ENCODE data around the gene SAA1.
"Not testable (repeated sequence)": the region's sequence is repeated elsewhere in the genome, so short reads cannot be mapped to it uniquely, and the experiment has no call there.

The SAA1 gene

DNA sequence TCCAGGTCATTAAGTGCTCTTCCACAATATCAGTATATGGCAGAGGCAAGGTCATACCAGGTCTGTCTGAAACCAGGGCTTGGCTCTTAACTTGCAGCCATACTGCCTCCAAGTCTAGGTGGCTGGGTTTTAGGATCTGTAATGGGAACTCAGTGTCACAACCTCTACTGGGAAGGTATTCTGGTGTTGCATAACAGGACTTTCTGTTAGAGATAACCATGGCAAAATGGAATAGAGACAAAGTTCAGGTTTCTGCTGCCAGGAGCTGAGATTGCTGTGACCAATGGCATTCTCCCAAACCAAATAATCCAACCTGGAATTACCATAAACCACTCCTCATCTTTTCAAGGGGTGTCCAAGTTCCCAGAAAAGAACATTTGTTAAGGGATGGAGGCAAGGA, 6.8 kb upstream of the SAA1 start:
- no peak for DNase-seq (ENCODE audit: low read depth in 2 of 2)

DNA sequence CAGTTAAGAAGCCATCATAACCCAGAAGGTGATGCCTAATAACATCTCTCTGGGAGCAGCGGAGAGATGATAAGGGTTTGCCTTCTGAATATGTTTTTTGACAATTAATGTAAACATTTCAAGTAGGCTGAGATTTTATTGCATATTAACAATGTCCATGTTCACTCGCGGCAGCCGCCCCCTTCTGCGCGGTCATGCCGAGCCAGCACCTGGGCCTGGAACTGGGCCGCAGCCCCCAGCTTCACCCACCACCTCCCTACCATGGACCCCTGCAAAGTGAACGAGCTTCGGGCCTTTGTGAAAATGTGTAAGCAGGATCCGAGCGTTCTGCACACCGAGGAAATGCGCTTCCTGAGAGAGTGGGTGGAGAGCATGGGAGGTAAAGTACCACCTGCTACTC, 4.3 kb upstream of the SAA1 start:
- DNase-seq (ENCODE audit: low read depth in 2 of 2) = no peak

DNA sequence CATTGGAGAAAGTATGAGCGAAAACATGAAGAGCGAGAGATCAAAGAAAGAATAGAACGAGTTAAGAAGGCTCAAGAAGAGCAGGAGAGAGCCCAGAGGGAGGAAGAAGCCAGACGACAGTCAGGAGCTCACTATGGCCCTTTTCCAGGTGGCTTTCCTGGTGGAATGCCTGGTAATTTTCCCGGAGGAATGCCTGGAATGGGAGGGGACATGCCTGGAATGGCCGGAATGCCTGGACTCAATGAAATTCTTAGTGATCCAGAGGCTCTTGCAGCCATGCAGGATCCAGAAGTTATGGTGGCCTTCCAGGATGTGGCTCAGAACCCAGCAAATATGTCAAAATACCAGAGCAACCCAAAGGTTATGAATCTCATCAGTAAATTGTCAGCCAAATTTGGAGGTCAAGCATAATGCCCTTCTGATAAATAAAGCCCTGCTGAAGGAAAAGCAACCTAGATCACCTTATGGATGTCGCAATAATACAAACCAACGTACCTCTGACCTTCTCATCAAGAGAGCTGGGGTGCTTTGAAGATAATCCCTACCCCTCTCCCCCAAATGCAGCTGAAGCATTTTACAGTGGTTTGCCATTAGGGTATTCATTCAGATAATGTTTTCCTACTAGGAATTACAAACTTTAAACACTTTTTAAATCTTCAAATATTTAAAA, 3.2 kb upstream of the SAA1 start:
- not testable (repeated sequence) for DNase-seq (ENCODE audit: low read depth in 2 of 2)

DNA sequence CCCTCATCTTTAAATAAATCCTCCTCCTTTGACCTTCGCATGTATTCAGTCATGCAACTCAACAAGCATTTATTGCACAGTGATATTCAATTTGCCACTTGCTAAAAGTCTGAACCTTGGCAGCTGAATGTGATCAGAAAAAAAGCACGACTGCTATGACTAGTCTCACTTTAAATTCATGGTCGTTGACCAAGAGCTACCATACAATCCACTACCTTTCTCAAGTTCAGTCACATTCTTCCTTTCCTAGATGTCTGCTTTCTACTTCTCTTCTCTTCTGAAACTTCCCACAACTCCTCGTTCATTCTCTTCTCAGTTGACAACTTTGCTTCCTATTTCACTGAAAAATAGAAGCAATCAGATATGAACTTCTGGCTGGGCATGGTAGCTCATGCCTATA, 2.0 kb upstream of the SAA1 start:
- DNase-seq (ENCODE audit: low read depth in 2 of 2) = no peak

DNA sequence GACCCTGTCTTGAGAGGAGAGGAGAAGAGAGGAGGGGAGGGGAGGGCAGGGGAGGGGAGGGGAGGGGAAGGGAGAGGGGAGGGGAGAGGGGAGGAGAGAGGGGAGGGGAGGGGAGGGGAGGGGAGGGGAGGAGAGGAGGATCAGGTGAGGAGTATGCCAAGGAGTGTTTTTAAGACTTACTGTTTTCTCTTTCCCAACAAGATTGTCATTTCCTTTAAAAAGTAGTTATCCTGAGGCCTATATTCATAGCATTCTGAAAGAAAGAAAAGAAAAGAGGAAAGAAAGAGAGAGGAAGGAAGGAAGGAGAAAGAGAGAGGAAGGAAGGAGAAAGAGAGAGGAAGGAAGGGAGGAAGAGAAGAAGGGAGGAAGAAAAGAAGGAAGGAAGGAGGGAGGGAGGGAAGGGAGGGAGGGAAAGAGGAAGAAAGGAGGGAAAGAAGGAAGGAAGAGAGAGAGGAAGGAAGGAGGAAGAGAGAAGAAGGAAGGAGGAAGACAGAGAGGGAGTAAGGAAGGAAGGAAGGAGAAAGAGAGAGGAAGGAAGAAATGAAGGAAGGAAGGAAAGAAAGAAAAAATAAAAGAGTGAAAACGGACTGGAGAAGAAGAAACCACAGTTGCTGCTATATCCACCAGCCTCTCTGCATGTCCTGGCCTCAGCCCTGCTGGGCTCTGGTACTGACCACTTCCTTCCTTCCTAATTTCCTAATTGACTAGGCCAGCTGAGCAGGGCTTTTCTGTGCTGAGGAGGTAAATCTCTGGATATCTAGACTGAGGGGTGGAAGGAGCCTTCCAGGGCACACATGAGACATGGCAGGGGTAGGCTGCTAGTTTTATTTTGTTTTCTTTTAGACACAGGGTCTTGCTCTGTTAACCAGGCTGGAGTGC, 1.1 kb upstream of the SAA1 start:
- no peak for DNase-seq (ENCODE audit: low read depth in 2 of 2)

DNA sequence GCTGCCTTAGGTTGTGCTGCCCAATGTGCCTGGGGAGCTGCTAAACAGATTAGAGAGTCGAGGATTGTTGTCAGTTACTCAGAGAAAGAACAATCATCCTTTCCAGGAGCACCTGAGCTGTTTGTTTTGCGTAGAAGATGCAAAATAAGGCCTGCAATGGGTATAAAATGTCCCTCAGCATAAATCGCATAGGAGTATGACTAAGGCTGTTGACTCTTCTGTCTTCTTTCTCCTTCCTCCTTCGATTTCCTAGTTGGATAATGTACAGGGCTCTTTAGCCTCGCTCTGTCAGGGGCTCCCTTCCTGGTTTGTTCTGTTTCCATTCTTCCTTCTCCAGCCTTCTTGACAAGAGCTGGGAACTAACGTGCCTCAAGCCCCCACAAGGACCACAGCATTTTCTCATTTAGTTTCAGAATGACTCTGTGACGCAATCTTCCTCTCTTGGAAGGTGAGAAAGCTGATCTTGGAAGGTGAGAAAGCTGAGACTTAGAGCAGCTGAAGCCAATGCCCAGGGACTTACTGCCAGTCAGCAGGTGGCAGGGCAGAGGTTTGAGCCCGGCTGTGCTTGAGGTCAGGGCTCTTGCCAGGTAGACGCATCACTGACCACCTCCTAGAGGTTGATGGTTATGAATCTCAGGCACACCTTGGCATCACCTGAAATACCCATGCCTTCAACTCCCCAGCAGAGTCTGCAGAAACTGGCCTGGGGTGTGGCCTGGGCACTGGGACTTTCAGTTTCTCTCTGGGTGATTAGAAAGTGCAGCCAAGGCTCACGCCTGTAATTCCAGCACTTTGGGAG, 1.5 kb downstream of the SAA1 start:
- not testable (repeated sequence) for DNase-seq (ENCODE audit: low read depth in 2 of 2)

DNA sequence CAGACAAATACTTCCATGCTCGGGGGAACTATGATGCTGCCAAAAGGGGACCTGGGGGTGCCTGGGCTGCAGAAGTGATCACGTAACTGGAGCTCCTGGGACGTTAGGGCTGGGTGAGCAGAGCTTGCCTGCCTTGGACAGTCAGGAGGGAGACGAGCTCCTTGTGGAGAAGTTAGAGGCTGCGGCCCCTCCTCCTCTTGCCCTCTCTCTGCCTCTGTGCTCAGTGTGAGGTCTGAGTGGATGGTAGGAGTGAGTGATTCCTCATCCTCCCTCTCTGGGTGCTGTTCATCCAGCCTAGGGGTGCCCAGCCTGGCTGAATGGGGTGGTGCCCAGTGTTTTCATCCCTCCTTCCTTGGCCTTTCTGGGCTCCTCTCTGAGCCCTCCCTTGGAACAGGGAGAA, 3.2 kb downstream of the SAA1 start:
- not testable (repeated sequence) for DNase-seq (ENCODE audit: low read depth in 2 of 2)

DNA sequence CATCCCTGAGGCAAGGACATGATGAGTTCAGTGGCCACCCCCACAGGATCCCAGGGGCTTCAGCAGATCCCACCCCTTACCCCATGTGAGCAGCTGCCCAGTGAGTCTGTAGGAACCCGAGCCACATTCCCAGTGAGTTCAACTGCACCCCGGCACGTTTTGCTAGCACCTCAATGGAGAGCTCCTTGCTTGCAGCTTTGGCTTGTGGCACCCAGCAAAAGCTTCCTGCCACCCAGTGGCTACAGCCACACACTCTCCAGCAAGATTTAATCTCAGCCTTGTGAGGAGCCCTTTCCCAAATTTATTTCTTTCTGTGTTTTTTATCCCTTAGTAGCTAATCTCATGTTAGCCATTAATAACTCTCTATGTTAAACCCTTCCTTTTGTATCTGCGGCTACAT, 4.0 kb downstream of the SAA1 start:
- no peak for DNase-seq (ENCODE audit: low read depth in 2 of 2)

DNA sequence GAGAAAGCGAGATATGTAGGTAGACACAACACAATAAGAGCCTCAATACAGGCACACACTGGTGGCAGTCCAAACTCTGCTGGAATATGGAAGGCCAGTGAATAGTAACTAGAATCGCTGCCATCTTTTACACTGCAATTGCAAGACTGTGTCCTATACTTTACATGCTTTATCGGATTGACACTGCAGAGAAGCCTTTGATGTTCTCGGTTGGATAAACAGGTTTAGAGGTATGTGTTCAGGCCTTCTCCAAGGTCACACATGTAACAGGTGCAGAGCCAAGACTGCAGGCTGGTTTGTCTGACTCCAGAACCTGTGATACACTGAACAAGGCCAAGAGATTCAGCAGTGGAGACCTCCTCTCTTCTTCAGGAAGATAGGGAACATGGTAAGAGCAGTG, 5.1 kb downstream of the SAA1 start:
- no peak for DNase-seq (ENCODE audit: low read depth in 2 of 2)

DNA sequence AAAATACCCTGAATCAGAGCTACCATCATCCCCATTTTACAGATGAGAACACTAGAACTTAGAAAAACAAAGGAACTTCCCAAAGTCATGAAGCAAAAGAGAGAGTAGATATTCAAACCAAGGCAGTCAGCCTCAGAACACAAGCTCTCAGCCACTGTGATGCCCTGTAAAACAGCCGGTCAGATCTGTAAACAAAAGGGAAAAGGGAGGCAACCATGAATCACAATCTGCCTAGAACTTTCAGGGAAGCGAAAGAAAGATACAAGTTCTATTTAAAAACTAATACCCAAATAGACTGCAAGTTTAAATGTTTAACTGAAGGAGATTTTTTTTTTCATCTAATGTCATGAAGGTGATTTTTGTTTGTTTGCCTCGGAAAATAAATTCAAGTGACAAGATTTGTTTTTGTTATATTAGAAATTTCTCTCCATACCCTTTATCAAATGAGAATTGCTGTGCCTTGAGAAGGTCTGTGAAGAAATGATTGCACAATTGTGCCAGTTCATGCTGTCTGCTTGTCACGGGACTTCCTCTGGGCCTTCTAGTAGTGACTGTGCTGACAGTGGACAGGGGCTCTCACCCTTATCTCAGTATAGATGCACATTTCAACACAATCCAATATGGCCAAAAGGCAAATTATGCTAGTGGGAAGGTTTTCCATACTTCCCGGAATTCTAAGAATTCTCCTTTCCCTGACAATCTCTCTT, 11.7 kb downstream of the SAA1 start:
- no peak for DNase-seq (ENCODE audit: low read depth in 2 of 2)

DNA sequence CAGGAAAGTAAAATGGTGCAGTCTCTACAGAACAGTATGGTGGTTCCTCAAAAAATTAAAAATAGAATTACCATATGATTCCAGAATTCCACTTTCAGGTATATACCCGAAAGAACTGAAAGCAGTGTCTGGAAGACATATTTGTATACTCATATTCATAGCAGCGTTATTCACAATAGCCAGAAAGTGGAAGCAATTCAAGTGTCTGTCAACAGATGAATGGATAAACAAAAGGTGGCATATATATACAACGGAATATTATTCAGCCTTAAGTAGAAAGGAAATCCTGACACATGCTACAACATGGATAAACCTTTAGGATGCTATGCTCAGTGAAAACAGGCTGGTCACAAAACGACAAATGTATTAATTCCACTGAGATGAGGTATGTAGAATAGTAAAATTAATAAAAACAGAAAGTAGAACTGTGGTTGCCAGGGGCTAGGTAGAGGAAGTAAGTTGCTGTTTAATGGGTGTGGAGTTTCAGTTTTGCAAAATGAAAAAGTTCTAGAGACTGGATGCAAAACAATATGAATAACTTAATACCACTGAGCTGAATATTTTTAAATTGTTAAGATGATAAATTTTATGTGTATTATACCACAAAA, 14.5 kb downstream of the SAA1 start:
- no peak for DNase-seq (ENCODE audit: low read depth in 2 of 2)

DNA sequence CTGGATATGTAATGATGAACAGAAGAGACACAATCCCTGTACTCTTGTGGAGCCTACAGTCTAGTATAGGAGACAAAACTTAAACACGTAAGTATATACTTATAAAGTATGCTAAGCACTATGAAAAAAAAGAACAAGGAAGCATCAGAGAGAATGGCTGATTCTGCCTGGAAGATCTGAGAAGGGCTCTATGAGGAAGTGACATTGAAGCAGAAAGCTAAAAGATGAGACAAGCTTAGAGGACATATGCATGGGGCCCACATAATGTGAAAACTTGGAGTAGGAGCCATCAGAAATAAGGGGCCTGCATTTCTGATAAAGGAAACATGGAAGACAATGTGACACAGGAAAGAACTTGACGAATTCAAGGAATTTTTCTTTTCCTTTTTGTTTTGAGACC, 16.6 kb downstream of the SAA1 start:
- DNase-seq (ENCODE audit: low read depth in 2 of 2) = no peak

DNA sequence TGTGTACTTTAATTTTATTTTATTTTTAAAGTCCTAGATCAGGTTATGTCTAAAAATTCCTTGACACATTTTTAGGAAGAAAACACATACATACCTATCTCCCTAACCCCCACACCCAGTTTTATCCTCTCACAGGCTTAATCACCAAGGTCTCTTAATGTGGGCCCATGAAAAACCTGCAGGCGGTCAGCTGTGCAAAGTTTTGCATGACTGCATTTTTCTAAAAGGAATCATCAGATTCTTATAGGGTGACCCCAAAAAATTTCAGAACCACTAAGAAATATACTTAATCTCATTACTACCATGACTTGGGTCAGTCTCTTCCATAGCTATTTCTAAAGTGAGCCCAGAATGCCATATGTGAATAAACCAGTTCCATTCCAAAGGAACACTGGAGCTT, 19.8 kb downstream of the SAA1 start:
- DNase-seq (ENCODE audit: low read depth in 2 of 2) = no peak

DNA sequence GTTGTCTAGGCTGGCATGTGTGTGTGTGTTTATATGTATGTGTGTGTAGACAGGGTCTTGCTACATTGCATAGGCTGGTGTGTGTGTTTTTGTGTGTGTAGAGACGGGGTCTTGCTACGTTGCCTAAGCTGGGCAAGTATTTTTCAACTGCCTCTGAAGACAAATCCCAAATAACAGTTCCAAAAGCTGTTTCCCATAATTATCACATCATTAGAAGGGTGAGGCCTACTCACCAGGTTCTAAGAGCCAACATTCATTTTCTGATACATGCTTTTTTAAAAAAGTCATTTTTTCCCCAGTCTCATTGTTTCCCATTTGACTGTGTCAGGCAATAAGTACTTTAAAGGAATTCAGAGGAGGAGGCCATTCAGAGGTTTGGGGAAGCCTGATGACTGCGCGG, 22.8 kb downstream of the SAA1 start:
- no peak for DNase-seq (ENCODE audit: low read depth in 2 of 2)

DNA sequence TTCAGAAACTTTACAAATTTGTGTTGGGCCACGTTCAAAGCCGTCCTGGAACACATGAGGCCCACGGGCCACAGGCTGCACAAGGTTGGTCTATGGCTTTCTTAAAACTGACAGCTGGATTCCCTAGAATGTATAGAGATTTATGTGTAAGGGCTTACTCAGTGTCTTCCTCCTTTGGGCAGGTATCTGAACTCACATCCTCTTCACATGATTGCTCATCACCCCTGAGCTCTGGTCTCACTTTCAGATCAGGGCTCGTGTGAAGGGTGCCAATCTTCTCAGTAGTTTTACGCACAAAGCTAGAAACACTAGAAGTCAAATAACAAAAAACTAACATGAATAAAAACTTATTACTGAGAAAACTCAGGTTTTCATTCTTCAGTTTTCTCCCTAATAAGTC, 28.8 kb downstream of the SAA1 start:
- no peak for DNase-seq (ENCODE audit: low read depth in 2 of 2)

DNA sequence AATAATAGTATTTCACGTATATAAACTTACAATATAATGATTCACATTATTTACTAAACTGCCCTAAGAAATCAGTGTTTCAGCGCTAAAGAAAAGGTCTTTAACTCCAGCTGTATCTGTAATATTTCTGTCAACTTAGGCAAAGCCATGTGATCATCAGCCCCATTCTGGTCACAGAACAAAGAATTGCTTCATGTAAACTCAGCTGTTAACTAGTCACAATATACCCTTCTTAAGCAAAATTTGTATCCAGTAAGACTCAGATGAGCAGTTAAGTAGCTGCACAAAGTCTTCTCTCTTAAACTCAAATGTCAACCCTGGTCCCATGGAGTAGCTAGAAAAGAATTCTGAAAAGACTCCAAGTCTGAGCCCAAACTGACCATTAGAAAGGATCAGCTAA, 29.3 kb downstream of the SAA1 start:
- DNase-seq (ENCODE audit: low read depth in 2 of 2) = no peak

DNA sequence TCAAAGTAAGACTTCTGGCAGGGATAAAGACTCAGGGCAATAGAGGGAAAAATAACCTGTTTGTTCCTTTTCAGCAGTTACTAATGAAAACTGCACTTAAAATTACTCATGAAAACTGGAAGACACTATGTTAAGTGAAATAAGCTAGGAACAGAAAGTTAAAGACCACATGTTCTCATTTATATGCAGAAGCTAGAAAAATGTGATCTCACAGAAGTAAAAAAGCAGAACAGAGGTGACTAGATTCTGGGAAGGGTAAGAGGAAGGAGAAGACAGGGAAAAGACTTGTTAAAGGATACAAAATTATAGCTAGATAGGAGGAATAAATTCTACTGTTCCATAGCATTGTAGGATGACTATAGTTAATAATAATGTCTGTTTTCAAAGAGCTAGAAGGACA, 33.7 kb downstream of the SAA1 start:
- no peak for DNase-seq (ENCODE audit: low read depth in 2 of 2)

DNA sequence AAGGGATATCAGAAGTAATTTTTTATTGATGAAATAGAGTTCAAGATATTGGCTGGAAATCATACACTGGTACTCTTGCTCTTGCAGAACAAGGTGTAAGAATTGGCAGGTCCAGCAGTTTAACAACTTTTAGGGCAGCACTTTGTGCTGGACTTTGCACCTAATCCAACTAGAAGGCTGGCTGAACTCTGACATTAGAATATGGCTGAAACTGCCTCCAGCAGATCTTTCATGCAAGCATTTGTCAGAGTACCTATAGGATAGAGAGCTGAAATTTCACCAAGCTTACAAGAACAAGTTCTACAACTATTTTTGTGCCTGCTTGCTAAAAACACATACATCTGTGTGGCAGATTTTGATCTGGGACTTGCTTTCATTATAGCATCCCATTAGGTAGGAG, 38.7 kb downstream of the SAA1 start:
- DNase-seq (ENCODE audit: low read depth in 2 of 2) = no peak

DNA sequence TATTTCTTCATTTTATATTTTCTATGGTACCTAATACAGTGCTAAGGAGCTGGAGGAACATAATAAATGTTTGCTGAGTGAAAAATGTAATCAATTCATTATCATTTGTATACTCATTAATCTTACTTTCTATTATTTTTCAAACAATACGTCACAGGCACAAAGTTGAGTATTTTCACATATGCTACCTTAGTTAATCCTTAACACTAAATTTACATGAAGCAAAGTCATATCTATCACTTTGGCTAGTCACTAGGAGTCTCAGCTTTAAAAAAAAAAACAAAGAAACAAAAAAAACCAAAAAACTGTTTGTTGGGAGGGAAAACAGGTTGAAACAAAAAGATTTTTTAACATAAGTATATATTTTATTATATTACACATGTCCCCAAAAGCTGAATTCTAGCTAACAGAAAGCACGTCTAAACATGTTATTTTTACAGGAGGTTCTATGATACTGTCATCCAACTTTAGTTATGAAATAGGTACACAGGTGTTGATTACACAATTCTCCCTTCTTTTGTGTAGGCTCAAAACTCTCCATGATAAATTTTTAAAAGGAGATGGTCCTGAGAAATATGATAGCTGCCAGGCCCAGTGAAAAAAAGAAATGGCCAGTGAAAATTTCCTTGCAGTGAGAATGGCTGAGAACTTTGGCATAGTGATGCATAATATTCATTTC, 41.5 kb downstream of the SAA1 start:
- DNase-seq (ENCODE audit: low read depth in 2 of 2) = no peak

DNA sequence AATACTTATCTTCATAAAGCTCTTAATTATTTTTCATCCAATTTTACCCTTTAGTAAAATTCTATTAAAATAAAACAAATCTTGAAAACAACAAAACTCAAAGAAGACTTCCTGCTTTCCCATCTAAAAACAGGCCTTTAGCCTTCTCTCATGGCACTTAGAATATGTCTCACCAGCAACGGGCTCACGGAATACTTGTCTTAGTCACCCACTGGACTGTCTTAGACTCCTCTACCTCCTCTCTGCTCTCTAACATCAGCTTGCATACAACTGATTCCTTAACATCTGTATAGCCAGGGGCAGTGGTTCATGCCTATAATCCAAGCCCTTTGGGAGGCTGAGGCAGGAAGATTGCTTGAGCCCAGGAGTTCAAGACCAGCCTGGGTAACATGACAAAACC, 42.2 kb downstream of the SAA1 start:
- DNase-seq (ENCODE audit: low read depth in 2 of 2) = no peak

DNA sequence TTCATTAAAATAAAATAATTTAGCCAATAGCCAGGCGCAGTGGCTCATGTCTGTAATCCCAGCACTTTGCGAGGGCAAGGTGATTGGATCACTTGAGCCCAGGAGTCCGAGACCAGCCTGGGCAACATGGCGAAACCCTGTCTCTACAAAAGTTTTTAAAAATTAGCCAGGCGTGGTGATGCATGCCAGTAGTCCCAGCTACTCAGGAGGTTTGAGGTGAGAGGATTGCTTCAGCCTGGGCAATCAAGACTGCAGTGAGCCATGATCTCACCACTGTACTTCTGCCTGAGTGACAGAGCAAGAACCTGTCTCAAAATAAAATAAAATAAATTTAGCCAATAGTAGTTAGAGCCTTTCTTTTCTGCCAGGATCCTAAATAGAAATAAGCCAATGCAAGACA, 43.6 kb downstream of the SAA1 start:
- no peak for DNase-seq (ENCODE audit: low read depth in 2 of 2)

All from stimulated activated CD8-positive, alpha-beta memory T cell treated with anti-CD3 and anti-CD28 coated beads, Interleukin-15, amount 100 ng/mL, for 48 hours (primary cell).